GM19043 (cell line): Measurements from ENCODE around the gene RAE1.
"Not testable (repeated sequence)": the region's sequence is repeated elsewhere in the genome, so short reads cannot be mapped to it uniquely, and the experiment has no call there.

Experiments used
- ATAC-seq: cut with Tn5 transposase; IDR thresholded peaks from one replicate; pipeline ENCODE4 v1.9.1; 2021; ENCODE audit warnings: low read depth; ENCODE audit not compliant: unreplicated experiment

Gene RAE1

DNA sequence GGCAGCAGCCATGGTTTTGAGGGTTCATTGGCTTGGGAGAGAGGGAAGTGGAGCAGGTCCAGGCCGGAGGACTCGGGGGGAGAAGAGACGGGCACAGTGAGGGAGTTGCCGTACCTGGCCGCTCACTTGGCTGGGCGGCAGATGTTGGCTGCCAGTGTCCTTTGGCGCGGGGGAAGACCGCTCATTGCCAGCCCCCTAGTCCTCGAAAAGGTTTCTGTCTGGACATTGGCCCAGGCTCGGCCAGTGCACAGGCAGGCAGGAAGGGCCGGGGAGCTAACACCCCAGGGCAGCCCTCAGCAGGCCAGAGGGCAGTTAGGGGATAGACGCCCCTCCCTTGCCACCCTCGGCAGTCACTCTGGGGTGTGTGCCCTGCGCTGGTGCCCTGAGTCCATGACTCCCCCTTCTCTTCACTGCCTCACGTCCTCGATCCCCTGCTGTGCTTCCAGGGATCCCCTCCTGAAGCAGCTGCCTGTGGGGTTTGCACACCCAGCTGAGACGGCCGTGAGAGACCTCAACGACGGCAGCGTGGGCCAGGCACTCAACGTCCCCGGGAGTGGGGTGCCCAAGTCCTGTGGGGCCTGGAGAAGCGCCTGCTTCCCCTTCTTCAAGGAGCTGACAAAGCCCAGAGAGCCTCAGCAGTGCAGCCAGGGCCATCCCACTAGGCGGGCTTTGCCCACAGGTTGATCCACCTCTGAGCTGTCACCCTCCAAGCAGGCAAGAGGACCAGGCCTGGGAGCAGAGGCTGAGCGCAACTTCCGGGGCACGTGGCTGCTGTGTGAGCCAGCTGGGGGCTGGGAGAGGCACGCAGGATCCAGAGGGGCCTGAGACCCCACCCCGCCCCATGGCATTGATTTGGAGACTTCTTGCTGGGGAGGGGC lies 60.6 kb downstream of the RAE1 start:
- no peak for ATAC-seq

DNA sequence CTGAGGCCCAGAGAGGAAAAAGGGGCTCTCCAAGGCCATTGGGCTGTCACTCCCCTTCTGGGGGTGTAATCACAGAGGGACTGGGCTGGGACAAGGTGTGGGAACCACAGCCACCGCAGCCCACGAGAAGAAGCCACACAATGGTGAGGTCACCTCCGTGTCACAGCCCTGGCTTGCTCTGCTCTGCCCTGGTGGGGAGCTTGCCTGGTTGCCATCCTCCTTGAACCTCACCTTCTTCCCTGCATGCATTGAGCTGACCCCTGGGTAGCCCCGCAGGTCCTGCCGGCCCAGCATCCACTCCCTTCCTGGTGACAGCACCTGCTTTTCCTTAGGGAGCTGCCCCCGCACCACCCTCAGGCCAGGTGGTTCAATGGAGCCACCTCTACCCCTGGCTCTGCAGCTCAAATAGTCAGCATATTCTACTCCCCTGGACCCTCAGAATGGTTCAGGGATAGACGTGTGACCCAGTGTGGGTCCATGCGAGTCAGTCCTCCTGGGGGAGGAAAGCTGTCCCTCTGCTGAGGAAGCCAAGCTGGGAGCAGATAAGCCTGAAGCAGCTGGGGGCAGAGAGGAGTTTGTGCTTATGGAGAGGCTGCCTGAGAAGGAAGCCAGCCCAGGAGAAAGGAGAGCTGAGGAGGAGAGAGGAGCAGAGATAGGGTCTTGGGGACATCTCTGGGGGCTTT lies 61.4 kb downstream of the RAE1 start:
- no peak for ATAC-seq

DNA sequence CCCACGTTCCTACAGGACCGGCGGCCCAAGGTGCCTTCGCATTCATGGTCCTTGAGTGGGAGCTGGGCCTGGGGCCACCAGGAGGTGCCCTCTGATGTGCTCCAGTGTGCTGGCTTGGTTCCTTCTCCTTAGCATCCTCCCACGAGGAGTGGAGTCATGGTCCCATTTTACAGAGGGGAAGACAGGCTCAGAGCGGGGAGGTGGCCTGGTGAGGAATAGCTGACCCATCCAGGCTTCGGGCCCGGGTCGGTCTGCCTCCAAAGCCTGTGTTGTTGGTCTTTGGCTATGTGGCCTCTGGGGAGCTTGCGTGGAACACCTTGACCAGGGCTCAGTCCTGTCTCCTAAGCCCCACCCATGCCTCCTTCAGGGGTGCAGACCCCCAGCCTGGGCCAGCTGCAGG lies 62.9 kb downstream of the RAE1 start:
- no peak for ATAC-seq

DNA sequence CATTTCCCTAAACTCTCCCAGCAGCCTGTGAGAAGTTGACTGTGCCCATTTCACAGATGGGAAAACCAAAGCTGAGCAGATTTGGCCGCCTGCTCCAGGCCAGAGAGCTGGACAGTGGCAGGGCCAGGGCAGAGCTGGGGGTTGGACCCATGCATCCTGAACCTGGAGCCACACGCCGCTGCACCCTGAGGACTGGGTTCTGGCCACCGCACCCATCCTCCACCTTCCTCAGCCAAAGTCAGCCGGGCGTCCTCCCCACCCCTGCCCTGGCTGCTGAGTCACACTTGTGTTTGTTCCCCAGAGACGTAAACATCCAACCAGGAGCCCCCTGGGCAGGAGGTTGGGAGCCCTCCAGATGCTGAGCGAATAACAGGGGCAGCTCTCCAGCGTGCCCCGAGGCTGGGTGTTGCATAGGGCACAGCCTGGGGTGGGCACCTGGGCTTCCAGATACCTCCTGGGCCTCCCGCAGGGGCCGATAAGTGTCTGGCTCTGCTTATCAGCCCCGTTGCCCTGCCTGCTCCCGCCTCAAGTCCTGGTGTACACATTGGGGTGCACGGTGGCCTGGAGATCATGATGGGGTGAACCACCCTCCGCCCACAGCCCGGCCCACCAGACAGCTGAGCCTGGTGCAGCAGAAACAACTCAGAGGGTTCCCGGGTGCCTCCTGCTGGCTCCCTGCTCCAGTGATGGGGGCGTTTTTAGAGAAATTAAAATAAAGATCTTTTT lies 64.0 kb downstream of the RAE1 start:
- ATAC-seq: no peak

DNA sequence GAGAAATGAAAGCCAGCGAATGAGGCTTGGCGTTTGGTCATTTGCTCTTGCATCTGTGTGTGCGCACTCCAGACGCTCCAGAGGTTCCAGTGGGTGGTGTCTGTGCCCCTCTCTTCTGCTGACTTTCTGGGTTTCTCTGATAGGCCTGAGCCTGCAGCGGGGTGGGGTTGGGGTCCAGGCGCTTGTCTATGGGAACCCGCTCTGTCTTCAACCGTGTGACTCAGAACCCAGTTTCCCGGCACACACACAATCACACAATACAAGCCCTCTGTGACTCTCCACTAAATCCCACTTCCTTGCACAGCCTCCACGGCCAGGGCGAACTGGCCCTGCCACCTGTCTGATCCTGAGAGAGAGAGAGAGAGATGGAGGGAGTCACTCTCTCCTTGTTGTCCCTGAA lies 64.7 kb downstream of the RAE1 start:
- ATAC-seq: no peak

DNA sequence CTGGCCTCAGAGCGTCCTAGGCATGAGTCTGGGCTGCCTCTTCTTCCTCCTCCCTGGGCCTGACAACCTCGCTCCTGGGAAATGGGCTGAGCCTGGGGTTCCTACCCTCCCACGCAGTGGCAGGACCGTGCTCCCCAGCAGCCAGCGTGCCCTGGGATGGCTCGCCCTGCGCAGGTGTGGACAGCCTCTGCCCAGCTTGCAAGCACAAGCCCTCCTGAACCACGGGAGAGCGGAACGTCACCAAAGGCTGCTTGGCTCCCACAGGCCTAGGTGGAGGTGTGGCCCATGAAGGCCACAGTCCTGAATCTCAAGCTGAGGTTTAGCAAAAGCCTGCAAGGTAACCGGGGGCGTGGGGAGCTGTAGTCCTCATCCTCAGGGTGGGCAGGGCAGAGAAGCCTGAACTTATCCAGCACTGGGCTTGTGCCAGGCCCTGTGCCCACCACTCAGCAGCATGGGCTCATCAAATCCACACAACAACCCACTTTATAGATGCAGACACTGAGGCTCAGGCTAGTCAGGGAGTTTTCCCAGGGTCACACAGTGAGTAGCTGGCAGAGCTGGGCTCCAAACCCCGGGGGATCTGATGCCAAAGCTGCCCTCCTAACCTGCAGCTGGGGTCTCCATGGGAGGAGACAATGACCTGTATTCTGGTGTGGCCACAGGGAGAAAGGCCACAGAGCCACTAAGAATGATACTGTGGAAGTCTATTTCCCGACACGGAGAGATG lies 65.4 kb downstream of the RAE1 start:
- no peak for ATAC-seq

DNA sequence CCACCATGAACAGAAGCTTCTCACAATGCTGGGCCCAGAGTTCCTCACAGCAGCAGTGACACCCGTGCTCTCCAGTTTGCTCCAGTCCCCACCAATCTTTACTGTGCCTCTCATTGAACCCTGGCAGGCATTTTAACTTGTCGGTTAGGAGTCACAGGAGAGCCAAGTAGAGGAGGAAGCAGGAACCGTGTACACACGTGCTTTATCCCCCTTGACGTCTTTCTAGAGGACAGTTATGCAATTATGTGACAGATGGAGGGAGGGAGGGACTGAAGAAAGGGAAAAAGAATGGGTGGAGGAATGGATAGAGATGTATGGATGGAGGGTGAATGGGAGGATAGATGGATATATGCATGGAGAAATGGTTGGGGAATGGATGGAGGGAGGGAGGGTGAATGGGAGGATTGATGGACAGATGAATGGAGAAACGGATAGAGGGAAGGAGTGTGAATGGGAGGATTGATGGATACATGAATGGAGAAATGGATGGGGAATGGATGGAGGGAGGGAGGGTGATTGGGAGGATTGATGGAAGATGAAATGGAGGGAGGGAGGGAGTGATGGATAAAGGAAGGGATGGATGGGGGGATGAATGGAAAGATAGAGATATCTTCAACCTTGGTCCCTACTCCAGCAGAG lies 66.1 kb downstream of the RAE1 start:
- ATAC-seq: no peak

DNA sequence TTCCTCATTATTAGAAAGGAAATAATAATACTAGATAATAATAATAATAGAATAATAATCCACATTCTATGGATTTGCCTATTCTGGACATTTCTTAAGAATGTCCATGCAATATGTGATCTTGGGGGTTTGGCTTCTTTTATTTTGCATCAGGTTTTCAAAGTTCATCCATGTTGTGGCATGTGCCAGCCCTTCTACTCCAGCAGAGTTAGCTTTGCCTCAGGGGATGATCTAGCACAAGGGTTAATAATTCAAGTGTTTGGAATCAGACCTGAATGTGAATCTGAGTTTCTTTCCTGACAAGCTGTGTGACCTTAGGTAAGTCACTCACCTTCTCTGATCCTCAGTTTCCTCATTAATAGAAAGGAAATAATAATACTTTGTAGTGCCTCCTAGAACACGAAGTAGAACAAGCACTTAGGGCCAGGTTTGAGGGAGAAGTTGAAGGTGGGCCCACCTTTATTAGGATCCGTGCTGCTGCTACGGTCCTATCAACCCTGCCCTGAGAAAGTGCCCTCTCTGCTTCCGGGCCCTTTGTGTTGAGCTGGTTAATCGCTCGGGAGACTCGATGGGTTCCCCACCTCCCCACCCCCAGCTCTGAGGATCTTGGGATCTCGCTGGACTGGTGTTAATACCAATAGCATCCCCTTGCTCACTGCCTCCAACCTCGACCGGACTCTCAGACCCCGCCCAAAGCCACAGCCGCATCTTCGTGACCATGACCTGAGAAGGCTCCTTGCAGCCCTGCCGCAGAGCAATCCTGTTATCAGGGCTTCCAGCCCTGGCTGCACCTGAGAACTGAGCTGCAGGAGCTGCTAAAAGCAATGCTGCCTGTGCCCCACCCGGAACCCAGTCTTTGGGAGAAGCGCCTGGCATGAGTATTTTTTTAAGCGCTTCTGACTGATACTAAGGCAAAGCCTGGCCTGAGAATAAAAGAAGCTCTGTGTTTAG lies 67.0 kb downstream of the RAE1 start:
- no peak for ATAC-seq

DNA sequence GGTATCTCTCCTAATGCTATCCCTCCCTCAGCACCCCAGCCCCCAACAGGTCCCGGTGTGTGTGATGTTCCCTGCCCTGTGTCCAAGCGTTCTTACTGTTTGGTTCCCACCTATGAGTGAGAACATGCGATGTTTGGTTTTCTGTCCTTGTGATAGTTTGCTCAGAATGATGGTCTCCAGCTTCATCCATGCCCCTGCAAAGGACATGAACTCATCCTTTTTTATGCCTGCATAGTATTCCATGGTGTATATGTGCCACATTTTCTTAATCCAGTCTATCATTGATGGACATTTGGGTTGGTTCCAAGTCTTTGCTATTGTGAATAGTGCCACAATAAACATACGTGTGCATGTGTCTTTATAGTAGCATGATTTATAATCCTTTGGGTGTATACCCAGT lies 68.4 kb downstream of the RAE1 start:
- ATAC-seq: not testable (repeated sequence)

DNA sequence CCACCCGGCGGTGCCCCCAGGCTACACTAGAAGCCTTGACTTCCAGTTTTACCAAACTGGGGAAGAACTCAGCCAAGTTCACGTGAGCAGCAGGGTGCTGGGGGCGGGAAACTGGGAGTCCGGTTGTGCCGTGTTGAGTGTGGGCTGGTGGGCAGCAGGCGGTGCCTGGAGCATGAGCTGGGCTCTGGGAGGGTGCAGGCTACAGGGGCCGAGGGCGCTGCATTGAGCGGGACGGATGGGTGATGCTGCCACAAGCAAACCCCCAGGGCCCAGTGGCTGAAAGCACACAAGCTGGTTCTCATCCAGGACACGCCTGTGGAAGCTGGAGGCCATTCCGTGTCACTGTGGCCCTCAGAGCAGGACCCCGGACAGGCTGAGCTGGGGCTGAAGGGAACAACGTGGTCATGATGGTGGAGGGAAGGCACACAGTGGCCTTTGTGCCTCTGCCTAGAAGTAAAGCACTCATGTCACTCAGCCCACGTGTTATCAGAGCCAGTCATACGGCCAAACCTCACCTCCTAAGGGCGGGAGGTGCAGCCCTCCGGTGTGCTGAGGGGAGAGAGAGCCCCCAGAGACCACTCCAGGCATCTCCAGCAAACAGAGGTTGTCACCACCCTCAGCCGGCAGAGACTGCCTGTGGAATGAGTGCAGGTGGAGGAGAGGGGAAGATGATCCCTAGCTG lies 69.7 kb downstream of the RAE1 start:
- no peak for ATAC-seq

DNA sequence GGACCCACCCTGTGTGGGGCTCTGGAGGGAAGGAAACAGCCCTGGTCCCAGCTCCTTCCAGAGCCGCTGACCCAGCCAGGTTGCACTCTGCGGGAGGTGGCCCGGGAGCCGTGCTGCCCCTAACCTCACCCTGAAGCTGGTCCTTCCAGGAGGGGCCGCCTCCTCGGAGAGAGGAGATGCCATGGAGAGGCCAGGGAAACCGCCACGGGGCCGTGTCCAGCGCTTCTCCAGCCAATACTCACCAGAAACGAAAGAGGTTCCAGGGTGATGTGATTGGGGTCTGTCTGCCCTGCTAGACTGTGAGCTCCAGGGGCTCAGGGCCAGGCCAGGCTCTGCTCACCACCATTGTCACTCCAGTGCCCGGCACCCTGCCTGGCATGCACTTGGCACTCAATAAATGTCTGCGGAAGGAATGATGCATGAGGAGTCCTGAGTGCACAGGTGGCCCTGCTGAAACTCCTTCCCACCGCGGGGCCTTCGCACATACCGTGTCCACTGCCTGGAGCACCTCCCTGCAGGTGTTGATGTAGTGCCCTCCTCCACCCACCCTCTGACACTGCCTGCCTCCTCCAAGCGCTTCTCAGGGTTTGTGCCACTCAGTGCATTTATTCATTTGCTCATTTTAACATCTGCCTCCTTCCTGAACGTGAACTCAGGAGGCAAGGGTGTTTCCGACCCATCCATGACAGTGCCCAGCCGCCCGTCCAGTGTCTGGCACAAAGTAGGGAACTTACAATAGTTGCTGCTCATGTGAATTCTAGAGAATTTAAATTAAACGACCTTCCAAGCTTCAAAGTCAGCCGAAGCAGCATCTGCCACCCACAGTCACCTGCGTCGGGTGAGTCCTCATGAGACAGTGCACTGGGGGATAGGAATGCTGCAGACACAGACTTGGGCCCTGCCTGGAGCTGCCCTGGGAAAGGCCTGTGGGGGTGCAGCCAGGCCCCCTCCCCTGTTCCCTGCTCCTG lies 70.5 kb downstream of the RAE1 start:
- no peak for ATAC-seq

DNA sequence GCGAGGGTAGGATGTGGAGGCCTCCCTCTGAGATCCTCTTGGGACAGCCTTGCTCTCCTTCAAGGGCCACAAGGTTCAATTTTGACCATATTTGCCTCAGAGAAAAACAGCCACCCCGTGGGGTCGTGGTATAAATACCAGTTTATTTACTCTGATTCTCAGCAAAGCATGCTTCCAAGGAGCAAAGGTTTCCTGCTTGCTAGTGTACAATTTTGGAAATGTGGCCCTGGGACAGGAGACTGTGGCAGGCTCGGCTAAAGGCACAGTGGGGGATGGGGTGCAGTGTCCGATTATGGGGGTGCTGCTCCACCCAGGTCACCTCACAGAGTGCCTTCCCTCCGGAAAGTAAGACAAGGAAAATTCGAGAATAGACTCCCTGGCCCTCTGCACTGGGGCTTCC lies 71.2 kb downstream of the RAE1 start:
- ATAC-seq: no peak

DNA sequence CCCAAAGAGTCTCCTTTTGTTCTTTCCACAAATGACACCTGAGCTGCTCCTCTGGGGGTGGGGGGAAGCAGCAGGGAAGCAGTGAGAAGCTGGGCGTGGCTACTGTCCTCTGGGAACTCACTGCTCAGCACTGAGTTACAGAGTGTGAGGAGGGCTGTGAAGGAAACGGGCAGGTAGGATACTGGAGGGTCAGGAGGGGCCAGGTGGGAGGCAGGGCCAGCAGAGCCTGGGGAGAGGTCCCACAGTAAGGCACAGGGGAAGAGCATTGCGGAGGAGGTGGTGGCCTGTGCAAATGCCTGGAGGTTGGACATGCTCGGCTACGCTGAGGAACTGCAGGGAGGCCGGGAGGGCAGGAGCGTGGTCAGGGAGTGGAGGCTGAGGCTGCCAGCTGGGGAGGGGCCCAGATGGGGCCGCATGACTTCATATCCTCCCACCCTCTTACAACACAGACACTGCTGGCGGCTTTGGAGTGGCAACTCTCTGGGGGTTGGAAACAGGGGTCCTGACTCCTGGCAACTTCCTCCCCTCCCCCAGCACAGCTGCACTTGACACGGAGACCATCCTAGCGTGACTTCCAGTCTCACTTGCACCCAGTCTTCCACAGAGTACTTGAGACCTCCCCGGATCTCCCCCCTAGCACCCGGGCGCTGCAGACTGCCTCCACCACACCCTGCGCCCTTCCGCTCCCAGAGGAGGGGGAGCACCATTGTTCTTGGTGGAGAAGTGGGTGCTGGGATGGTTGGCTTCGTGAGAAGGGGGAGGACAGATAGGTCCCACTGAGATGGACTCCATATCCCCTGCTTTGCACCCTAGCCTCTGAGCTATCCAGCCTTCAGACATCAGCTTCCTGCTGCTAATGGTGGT lies 74.3 kb downstream of the RAE1 start:
- peak; percentile 40 for ATAC-seq

DNA sequence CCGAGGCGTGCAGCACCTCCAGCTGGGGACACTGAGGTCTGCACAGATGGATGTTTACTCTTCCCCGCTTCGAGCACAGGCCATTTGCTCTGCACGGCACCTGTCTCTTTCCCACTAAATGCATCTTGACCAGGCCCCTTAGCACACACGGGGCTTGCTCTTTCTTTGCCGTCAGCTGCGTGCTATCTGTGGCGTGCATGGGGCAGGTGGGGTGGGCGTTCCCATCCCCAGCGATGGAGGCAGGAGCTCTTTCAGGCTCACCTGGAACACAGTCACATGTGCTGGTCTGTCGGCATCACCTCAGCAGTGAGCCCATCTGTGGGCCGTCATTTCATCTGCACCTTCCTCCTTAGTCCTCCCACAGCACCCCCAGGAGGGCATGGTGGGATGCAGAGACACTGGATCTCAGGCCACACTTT lies 75.2 kb downstream of the RAE1 start:
- no peak for ATAC-seq

DNA sequence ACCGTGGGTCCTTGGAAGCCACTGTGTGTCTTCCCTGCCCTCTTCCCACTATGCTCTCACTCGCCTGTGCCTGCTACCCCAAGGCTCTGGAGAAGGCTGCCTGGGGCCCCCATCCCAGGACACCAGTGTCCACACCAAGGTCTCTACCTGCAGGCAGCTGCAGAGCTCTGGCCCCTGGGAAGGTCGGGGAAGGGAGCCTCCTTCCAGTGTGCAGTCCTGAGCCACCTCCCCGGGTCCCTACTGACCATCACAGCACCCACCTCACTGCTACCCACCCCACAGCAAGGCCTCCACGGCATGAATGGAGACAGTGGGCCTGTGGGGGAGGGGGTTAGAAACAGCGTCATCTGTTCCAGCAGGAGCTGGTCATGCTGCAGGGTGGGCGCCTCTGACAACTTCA lies 75.8 kb downstream of the RAE1 start:
- ATAC-seq: no peak

DNA sequence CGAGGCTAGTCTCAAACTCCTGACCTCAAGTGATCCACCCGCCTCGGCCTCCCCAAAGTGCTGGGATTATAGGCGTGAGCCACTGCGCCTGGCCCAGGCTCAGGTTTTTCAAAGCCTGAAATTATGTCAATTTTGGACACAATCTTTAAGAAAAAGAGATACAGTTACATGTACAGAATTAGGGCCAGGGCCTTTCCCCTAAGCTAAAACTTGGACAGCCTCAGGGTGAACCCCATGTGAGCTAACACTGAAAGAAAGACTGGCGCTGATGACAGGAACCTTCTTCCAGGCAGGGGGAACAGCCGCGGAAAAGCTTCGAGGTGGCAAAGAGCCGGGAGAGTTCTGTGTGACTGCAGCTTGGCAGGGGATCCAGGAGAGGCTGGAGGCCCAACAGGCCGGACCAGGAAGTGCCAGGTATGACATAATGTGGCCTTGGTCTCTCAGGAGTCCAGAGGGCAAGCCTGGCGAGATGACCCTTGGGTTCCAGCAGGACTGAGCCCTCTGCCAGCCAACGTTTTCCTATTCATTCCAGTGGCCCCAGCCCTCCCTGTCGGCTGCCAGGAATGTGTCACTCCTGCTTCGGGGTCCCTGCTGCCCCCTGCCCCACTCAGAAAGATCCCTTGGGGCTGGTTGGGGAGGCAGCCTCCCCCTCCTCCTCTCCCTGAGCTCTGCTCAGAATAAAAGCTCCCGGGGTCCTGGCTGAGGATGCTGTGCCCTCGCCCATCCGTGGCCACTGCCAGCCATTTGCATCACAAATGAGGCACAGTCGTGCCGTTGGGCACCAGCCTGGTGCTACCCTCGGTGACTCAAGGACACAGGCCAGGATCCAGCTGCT lies 77.5 kb downstream of the RAE1 start:
- ATAC-seq: no peak
